Epithelial cell of alveolus of lung (primary cell): ENCODE results near the gene LZTFL1. TPM values are rescaled to one million over a fixed set of nuclear protein-coding genes. Genes with fewer than 3 reads are reported as not detected.

Experiments used
- total RNA-seq: library from RNA; depleted of rRNA; stranded (reverse); fragments of >200 nt; gene quantifications from 2 replicates; pipeline ENCODE4 v1.2.1, GENCODE V29; 2015

The LZTFL1 gene
- 12.8 and 15.4 TPM in 2 replicates for total RNA-seq

GRCh38 chr3:45841757-45842491, at the start of gene LZTFL1:
Gene LZTFL1 (minus strand): TSS chr3:45842119. CDS start chr3:45841991, 128 bp downstream.

GRCh38 chr3:45885979-45886705, 44.2 kb upstream of the LZTFL1 start, which contains the start of gene CCR9:
Gene CCR9 (plus strand): TSS chr3:45886543. CDS start chr3:45894934, 8,391 bp downstream.

GRCh38 chr3:45795882-45796765, 45.8 kb downstream of the LZTFL1 start, which contains the start of gene SLC6A20:
Gene SLC6A20 (minus strand): TSS chr3:45796536. CDS start chr3:45796419, 117 bp downstream.

Other genes with a start within 250 kb of the LZTFL1 start
- 14.4 and 14.5 TPM in 2 replicates for gene LIMD1, start 247.4 kb downstream of the LZTFL1 start, total RNA-seq
- 13.6 and 18.5 TPM in 2 replicates for gene SACM1L, start 152.7 kb downstream of the LZTFL1 start, total RNA-seq
- gene SLC6A20, start 45.6 kb downstream of the LZTFL1 start, total RNA-seq = not detected in 2 replicates
- gene CCR9, start 44.4 kb upstream of the LZTFL1 start, total RNA-seq = not detected in 2 replicates
- gene CXCR6, start 101.3 kb upstream of the LZTFL1 start, total RNA-seq = not detected in 2 replicates
- gene FYCO1, start 153.7 kb upstream of the LZTFL1 start, total RNA-seq = 10.0 and 13.4 TPM in 2 replicates
- gene XCR1, start 185.4 kb upstream of the LZTFL1 start, total RNA-seq = not detected in 2 replicates